Liver (tissue), 9 donors: ENCODE data around the gene GABBR2. TPM values are rescaled to one million over a fixed set of nuclear protein-coding genes. Genes with fewer than 3 reads are reported as not detected.

Experiments
- DNase-seq: peaks from one replicate; pipeline ENCODE4 v3.0.0-alpha.2; 2017; ENCODE audit warnings: low spot score
- H3K27ac ChIP-seq, 2 donors: one replicate each; pipeline ENCODE4 v1.7.0; 2013; ENCODE audit warnings: inconsistent platforms in 2 of 2, low read length in 2 of 2, control low read depth in 1 of 2, low read depth in 1 of 2, mild to moderate bottlenecking in 1 of 2
- H3K27me3 ChIP-seq, 4 donors: one replicate each; pipeline versions ENCODE4 v1.6.1 to v1.7.0; 2013; ENCODE audit warnings: low read length in 3 of 4, inconsistent platforms in 1 of 4, mild to moderate bottlenecking in 1 of 4, moderate library complexity in 1 of 4; ENCODE audit not compliant: control insufficient read depth in 4 of 4, insufficient read depth in 4 of 4
- H3K36me3 ChIP-seq, 4 donors: one replicate each; pipeline versions ENCODE4 v1.6.1 to v1.7.0; 2013; ENCODE audit warnings: low read length in 3 of 4, mild to moderate bottlenecking in 3 of 4, low read depth in 1 of 4, moderate library complexity in 1 of 4; ENCODE audit not compliant: control insufficient read depth in 4 of 4, insufficient read depth in 3 of 4
- H3K4me1 ChIP-seq, 4 donors: one replicate each; pipeline versions ENCODE4 v1.6.1 to v1.7.0; 2013; ENCODE audit warnings: low read length in 3 of 4, mild to moderate bottlenecking in 3 of 4, moderate library complexity in 1 of 4; ENCODE audit not compliant: control insufficient read depth in 4 of 4, insufficient read depth in 4 of 4
- H3K4me3 ChIP-seq, 3 donors: one replicate each; pipeline versions ENCODE4 v1.6.1 to v1.7.0; 2013; ENCODE audit warnings: low read length in 3 of 3, control low read depth in 1 of 3, low read depth in 1 of 3, mild to moderate bottlenecking in 1 of 3
- H3K9ac ChIP-seq, 2 donors: one replicate each; pipeline ENCODE4 v1.7.0; 2013; ENCODE audit warnings: low read length in 2 of 2, mild to moderate bottlenecking in 2 of 2, moderate library complexity in 2 of 2, control low read depth in 1 of 2, low read depth in 1 of 2
- H3K9me3 ChIP-seq, 4 donors: one replicate each; pipeline versions ENCODE4 v1.6.1 to v1.7.0; 2013; ENCODE audit warnings: low read length in 3 of 4; ENCODE audit not compliant: control insufficient read depth in 4 of 4
- EGR1 ChIP-seq, 2 donors: IDR thresholded peaks; 2 replicates each; pipeline ENCODE4 v1.6.1; 2016 to 2018; ENCODE audit warnings: antibody characterized with exemption in 2 of 2, low read depth in 2 of 2
- FOXA2 ChIP-seq: IDR thresholded peaks from 2 replicates; pipeline ENCODE4 v1.6.1; 2016; ENCODE audit warnings: antibody characterized with exemption
- GABPA ChIP-seq, 2 donors: IDR thresholded peaks in 1 of 2; conservative IDR thresholded peaks in 1 of 2; 2 replicates each; pipeline ENCODE4 v1.6.1; 2016; ENCODE audit warnings: antibody characterized with exemption in 2 of 2, mild to moderate bottlenecking in 1 of 2, moderate library complexity in 1 of 2
- HNF4G ChIP-seq: IDR thresholded peaks from 2 replicates; pipeline ENCODE4 v1.6.1; 2016; ENCODE audit warnings: antibody characterized with exemption
- JUND ChIP-seq, 2 donors: IDR thresholded peaks; 2 replicates each; pipeline ENCODE4 v1.6.1; 2016; ENCODE audit warnings: antibody characterized with exemption in 2 of 2
- RAD21 ChIP-seq, 2 donors: IDR thresholded peaks; 2 replicates each; pipeline ENCODE4 v1.6.1; 2016; ENCODE audit warnings: antibody characterized with exemption in 2 of 2, mild to moderate bottlenecking in 2 of 2
- RXRA ChIP-seq, 2 donors: IDR thresholded peaks; 2 replicates each; pipeline ENCODE4 v1.6.1; 2017 to 2018; ENCODE audit warnings: antibody characterized with exemption in 2 of 2, mild to moderate bottlenecking in 1 of 2
- SP1 ChIP-seq: IDR thresholded peaks from 2 replicates; pipeline ENCODE4 v1.6.1; 2018; ENCODE audit warnings: antibody characterized with exemption, mild to moderate bottlenecking
- TAF1 ChIP-seq: conservative IDR thresholded peaks from 2 replicates; pipeline ENCODE4 v1.6.1; 2016; ENCODE audit warnings: antibody characterized with exemption, mild to moderate bottlenecking
- WGBS: extraction: QIAGEN DNeasy Blood & Tissue Kit; methylation state at CpG from one replicate; pipeline ENCODE4 v1.1.7; 2013; 5-methylcytosine and 5-hydroxymethylcytosine counted together
- polyA plus RNA-seq, 2 donors: library from polyadenylated mRNA; stranded (reverse) in 1 of 2; unstranded in 1 of 2; fragments of 200-250 nt in 1 of 2; fragments of >200 nt in 1 of 2; fragmentation: Nextera tagmentation in 1 of 2; extraction: Ambion mirVana in 1 of 2; gene quantifications; one replicate each; pipeline versions ENCODE4 v1.2.1 to v1.2.3, GENCODE V29; 2013 to 2015
- total RNA-seq, 2 donors: library from RNA; depleted of rRNA; stranded (reverse); fragments of >200 nt; gene quantifications; one replicate each; pipeline ENCODE4 v1.2.3, GENCODE V29; 2014
- TF ChIP-seq, protein P1 (sequence below): fragments of 150-350 bp; IDR thresholded peaks from 2 replicates; pipeline ENCODE4 v1.5.1; 2017; ENCODE audit warnings: improper control_type of control experiment, low read depth, low read length; ENCODE audit not compliant: missing input control
- TF ChIP-seq, protein P2 (sequence below): IDR thresholded peaks from 2 replicates; pipeline ENCODE4 v1.6.1; 2016; ENCODE audit warnings: antibody characterized with exemption
- TF ChIP-seq, protein P3 (sequence below): IDR thresholded peaks from 2 replicates; pipeline ENCODE4 v1.6.1; 2016; ENCODE audit warnings: antibody characterized with exemption
- TF ChIP-seq, protein P4 (sequence below): IDR thresholded peaks from 2 replicates; pipeline ENCODE4 v1.6.1; 2016; ENCODE audit warnings: antibody characterized with exemption
- TF ChIP-seq, protein P5 (sequence below): IDR thresholded peaks from 2 replicates; pipeline ENCODE4 v1.6.1; 2016; ENCODE audit warnings: antibody characterized with exemption, mild to moderate bottlenecking
- donor health status: healthy.
- donor health status: healthy.
- donor health status: healthy.
- donor health status: healthy.
- donor health status: healthy.

The GABBR2 gene
- total and polyA plus RNA-seq, 4 donors: 0.03 to 0.23 (median 0.08) TPM; not detected in 1

DNA sequence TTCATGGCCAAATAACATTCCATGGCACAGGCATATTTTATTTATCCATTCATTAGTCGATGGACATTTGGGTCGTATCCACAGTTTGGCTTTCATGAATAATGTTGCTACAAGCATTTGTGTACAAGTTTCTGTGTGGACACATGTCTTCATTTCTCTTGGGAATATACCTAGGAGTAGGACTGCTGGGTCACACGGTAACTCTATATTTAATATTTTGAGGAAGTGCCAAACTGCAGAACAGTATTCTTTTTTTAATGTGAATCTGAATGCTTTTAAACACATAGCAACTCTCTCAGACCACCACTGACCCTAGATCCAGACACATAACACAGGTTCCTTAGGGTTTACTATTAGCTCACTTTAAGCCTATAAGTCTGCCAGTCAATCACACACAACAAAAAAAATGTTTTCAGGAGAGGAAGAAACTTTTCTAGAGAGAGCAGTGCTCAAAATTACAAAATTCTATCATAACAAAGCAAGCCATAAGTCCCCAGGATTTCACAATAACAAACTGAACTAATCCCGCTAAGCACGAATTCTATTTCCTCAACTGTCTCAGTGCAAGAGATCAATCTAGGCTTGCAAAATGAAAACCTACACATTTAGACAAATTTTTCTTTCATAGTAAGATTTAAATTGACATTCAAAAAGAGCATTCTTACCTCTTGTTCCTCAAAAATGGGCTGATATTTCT lies 41.8 kb upstream of the GABBR2 start:
- TF ChIP-seq FOXA2 (no peak), RXRA (IDR thresholded peaks at IDR 0.05) (no peak), SP1 (no peak)
- TF ChIP-seq, protein P1, sequence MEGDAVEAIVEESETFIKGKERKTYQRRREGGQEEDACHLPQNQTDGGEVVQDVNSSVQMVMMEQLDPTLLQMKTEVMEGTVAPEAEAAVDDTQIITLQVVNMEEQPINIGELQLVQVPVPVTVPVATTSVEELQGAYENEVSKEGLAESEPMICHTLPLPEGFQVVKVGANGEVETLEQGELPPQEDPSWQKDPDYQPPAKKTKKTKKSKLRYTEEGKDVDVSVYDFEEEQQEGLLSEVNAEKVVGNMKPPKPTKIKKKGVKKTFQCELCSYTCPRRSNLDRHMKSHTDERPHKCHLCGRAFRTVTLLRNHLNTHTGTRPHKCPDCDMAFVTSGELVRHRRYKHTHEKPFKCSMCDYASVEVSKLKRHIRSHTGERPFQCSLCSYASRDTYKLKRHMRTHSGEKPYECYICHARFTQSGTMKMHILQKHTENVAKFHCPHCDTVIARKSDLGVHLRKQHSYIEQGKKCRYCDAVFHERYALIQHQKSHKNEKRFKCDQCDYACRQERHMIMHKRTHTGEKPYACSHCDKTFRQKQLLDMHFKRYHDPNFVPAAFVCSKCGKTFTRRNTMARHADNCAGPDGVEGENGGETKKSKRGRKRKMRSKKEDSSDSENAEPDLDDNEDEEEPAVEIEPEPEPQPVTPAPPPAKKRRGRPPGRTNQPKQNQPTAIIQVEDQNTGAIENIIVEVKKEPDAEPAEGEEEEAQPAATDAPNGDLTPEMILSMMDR: no peak
- TF ChIP-seq, protein P2, sequence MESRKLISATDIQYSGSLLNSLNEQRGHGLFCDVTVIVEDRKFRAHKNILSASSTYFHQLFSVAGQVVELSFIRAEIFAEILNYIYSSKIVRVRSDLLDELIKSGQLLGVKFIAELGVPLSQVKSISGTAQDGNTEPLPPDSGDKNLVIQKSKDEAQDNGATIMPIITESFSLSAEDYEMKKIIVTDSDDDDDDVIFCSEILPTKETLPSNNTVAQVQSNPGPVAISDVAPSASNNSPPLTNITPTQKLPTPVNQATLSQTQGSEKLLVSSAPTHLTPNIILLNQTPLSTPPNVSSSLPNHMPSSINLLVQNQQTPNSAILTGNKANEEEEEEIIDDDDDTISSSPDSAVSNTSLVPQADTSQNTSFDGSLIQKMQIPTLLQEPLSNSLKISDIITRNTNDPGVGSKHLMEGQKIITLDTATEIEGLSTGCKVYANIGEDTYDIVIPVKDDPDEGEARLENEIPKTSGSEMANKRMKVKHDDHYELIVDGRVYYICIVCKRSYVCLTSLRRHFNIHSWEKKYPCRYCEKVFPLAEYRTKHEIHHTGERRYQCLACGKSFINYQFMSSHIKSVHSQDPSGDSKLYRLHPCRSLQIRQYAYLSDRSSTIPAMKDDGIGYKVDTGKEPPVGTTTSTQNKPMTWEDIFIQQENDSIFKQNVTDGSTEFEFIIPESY: no peak
- Histone ChIP-seq H3K27me3 (no peaks in the 10 kb centered on the region), H3K27ac (no peak overlapping the region), H3K9ac (no peak overlapping the region), H3K4me1 (no peaks in the 10 kb centered on the region), H3K9me3 (no peaks in the 10 kb centered on the region), H3K4me3 (no peak overlapping the region), H3K36me3 (peaks cover 0 to 10% (median 1%) of the 10 kb centered on the region in 4 donors)
- WGBS: 88% methylated on average over 5 of the region's 5 CpGs
- DNase-seq: no peak

DNA sequence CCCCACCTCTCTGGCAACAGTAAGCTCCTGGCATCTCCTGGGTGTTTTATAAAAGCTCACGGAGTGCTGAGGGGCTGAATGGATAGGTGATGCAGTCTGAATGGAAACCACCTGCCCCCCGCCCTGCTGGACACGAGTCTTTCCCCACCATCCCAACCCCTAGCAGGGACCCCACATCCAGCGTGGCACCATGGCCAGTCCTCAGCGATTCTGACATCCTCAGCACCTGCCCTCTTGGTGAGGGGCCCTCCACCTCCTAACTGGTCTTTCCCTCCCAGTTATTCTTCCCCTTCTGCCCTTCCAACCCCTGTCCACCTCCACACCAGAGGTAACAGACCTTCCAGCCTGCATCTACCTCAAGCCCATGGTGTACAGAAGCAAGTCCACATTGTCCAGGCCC lies 38.7 kb upstream of the GABBR2 start:
- no peaks in the 10 kb centered on the region for H3K27me3 ChIP-seq
- H3K9me3 ChIP-seq: no peaks in the 10 kb centered on the region
- TF ChIP-seq TAF1 (no peak), RXRA (IDR thresholded peaks at IDR 0.05) (no peak), EGR1 (IDR thresholded peaks at IDR 0.05; ENCODE audit: low read depth in 2 of 2) (no peak), SP1 (no peak), FOXA2 (no peak), HNF4G (no peak), GABPA (IDR thresholded peaks at IDR 0.05 in 1 of 2, conservative IDR thresholded peaks at IDR 0.05 in 1 of 2) (no peak), JUND (IDR thresholded peaks at IDR 0.05) (no peak), RAD21 (IDR thresholded peaks at IDR 0.05) (no peak)
- TF ChIP-seq, protein P3, sequence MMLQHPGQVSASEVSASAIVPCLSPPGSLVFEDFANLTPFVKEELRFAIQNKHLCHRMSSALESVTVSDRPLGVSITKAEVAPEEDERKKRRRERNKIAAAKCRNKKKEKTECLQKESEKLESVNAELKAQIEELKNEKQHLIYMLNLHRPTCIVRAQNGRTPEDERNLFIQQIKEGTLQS: no peak
- TF ChIP-seq, protein P4, sequence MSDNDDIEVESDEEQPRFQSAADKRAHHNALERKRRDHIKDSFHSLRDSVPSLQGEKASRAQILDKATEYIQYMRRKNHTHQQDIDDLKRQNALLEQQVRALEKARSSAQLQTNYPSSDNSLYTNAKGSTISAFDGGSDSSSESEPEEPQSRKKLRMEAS: no peak
- TF ChIP-seq, protein P2: no peak
- TF ChIP-seq, protein P1: no peak
- TF ChIP-seq, protein P5, sequence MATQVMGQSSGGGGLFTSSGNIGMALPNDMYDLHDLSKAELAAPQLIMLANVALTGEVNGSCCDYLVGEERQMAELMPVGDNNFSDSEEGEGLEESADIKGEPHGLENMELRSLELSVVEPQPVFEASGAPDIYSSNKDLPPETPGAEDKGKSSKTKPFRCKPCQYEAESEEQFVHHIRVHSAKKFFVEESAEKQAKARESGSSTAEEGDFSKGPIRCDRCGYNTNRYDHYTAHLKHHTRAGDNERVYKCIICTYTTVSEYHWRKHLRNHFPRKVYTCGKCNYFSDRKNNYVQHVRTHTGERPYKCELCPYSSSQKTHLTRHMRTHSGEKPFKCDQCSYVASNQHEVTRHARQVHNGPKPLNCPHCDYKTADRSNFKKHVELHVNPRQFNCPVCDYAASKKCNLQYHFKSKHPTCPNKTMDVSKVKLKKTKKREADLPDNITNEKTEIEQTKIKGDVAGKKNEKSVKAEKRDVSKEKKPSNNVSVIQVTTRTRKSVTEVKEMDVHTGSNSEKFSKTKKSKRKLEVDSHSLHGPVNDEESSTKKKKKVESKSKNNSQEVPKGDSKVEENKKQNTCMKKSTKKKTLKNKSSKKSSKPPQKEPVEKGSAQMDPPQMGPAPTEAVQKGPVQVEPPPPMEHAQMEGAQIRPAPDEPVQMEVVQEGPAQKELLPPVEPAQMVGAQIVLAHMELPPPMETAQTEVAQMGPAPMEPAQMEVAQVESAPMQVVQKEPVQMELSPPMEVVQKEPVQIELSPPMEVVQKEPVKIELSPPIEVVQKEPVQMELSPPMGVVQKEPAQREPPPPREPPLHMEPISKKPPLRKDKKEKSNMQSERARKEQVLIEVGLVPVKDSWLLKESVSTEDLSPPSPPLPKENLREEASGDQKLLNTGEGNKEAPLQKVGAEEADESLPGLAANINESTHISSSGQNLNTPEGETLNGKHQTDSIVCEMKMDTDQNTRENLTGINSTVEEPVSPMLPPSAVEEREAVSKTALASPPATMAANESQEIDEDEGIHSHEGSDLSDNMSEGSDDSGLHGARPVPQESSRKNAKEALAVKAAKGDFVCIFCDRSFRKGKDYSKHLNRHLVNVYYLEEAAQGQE: no peak
- no peak overlapping the region for H3K4me3 ChIP-seq
- DNase-seq: no peak
- no peak overlapping the region for H3K27ac ChIP-seq
- H3K36me3 ChIP-seq: peaks cover 0 to 11% (median 3%) of the 10 kb centered on the region in 4 donors
- H3K9ac ChIP-seq: no peak overlapping the region
- no peaks in the 10 kb centered on the region for H3K4me1 ChIP-seq
- WGBS: 97% methylated on average over 5 of the region's 5 CpGs
